Nephron progenitor cell (in vitro differentiated cells): ENCODE measurements around the gene MAPKAPK2.

Experiments used
- DNase-seq: peaks from one replicate; pipeline ENCODE4 v3.0.0; 2021
- H3K27ac Mint-ChIP-seq: 2 replicates; pipeline ENCODE4 v1.8.0; 2021; ENCODE audit warnings: mild to moderate bottlenecking, moderate library complexity, mixed read lengths
- H3K27me3 Mint-ChIP-seq: 2 replicates; pipeline ENCODE4 v1.8.0; 2021; ENCODE audit warnings: mild to moderate bottlenecking, low read depth, mixed read lengths; ENCODE audit not compliant: poor library complexity
- H3K36me3 Mint-ChIP-seq: 2 replicates; pipeline ENCODE4 v1.8.0; 2021; ENCODE audit warnings: low read depth, mixed read lengths
- H3K4me1 Mint-ChIP-seq: 2 replicates; pipeline ENCODE4 v1.8.0; 2021; ENCODE audit warnings: mixed read lengths
- H3K4me3 Mint-ChIP-seq: 2 replicates; pipeline ENCODE4 v1.8.0; 2021; ENCODE audit warnings: mild to moderate bottlenecking, moderate library complexity, mixed read lengths
- H3K9me3 Mint-ChIP-seq: 2 replicates; pipeline ENCODE4 v1.8.0; 2021; ENCODE audit warnings: mild to moderate bottlenecking, moderate library complexity, mixed read lengths
- TF ChIP-seq, protein P1 (sequence below): fragments of 200-600 bp; sonication (generic); IDR thresholded peaks from 2 replicates; pipeline ENCODE4 v1.5.0; 2021; ENCODE audit warnings: antibody characterized with exemption

Gene MAPKAPK2

GRCh38 chr1:206666954-206667665 lies 17.6 kb upstream of the MAPKAPK2 start:
- Mint-ChIP-seq H3K27me3 (peaks cover 6% of the 10 kb centered on the region), H3K27ac (no peak overlapping the region), H3K9me3 (no peaks in the 10 kb centered on the region), H3K36me3 (no peaks in the 10 kb centered on the region), H3K4me3 (no peak overlapping the region), H3K4me1 (peaks cover 13% of the 10 kb centered on the region)
- TF ChIP-seq, protein P1, sequence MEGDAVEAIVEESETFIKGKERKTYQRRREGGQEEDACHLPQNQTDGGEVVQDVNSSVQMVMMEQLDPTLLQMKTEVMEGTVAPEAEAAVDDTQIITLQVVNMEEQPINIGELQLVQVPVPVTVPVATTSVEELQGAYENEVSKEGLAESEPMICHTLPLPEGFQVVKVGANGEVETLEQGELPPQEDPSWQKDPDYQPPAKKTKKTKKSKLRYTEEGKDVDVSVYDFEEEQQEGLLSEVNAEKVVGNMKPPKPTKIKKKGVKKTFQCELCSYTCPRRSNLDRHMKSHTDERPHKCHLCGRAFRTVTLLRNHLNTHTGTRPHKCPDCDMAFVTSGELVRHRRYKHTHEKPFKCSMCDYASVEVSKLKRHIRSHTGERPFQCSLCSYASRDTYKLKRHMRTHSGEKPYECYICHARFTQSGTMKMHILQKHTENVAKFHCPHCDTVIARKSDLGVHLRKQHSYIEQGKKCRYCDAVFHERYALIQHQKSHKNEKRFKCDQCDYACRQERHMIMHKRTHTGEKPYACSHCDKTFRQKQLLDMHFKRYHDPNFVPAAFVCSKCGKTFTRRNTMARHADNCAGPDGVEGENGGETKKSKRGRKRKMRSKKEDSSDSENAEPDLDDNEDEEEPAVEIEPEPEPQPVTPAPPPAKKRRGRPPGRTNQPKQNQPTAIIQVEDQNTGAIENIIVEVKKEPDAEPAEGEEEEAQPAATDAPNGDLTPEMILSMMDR, result no peak
- DNase-seq, result no peak

DNA sequence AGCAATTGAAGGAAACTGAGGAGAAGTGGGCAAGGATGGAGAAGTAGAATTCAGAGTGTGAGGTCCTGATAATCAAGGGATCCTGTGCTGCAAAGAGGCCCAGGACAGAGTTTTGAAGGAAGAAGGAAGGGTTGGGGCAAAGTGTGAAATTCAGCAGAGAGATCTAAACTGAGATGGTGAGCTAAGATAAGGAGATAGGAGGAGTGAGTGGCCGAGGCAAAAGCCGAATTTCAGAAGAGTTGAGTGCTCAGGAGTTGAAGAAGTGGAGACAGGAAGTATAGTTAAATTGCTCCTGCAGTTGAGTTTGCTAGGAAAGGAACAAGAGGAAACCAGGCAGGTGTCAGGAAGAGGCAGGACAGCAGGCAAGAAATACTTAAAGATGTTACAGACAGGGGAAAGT lies 16.4 kb upstream of the MAPKAPK2 start:
- H3K27ac Mint-ChIP-seq, result no peak overlapping the region
- H3K4me1 Mint-ChIP-seq, result peaks cover 3% of the 10 kb centered on the region
- peaks cover 3% of the 10 kb centered on the region for H3K27me3 Mint-ChIP-seq
- TF ChIP-seq, protein P1, result no peak
- H3K9me3 Mint-ChIP-seq, result no peaks in the 10 kb centered on the region
- H3K4me3 Mint-ChIP-seq, result no peak overlapping the region
- no peak for DNase-seq
- no peaks in the 10 kb centered on the region for H3K36me3 Mint-ChIP-seq

- no peak overlapping the region for H3K27ac Mint-ChIP-seq
- DNase-seq, result no peak
- TF ChIP-seq, protein P1, result no peak
- H3K4me3 Mint-ChIP-seq, result no peak overlapping the region
- H3K36me3 Mint-ChIP-seq, result no peaks in the 10 kb centered on the region
- no peaks in the 10 kb centered on the region for H3K9me3 Mint-ChIP-seq
- peaks cover 3% of the 10 kb centered on the region for H3K27me3 Mint-ChIP-seq
- no peaks in the 10 kb centered on the region for H3K4me1 Mint-ChIP-seq
Measured at GRCh38 chr1:206668874-206669410, 15.8 kb upstream of the MAPKAPK2 start.

GRCh38 chr1:206672011-206672688 lies 12.6 kb upstream of the MAPKAPK2 start:
- peaks cover 10% of the 10 kb centered on the region for H3K4me1 Mint-ChIP-seq
- H3K27me3 Mint-ChIP-seq, result peaks cover 3% of the 10 kb centered on the region
- no peak overlapping the region for H3K27ac Mint-ChIP-seq
- no peaks in the 10 kb centered on the region for H3K9me3 Mint-ChIP-seq
- TF ChIP-seq, protein P1, result no peak
- H3K4me3 Mint-ChIP-seq, result no peak overlapping the region
- H3K36me3 Mint-ChIP-seq, result no peaks in the 10 kb centered on the region
- no peak for DNase-seq

GRCh38 chr1:206672844-206673758 lies 11.6 kb upstream of the MAPKAPK2 start:
- no peak for DNase-seq
- Mint-ChIP-seq H3K27ac (no peak overlapping the region), H3K4me1 (peaks cover 10% of the 10 kb centered on the region), H3K9me3 (no peaks in the 10 kb centered on the region), H3K27me3 (peaks cover 7% of the 10 kb centered on the region), H3K4me3 (no peak overlapping the region), H3K36me3 (no peaks in the 10 kb centered on the region)
- TF ChIP-seq, protein P1, result no peak
